T-helper 2 cell (primary cell): ENCODE results near the gene HBQ1.
"Not testable (repeated sequence)": the region's sequence is repeated elsewhere in the genome, so short reads cannot be mapped to it uniquely, and the experiment has no call there.

ENCODE experiments used
- DNase-seq, 5 experiments: peaks; one replicate each; pipeline versions ENCODE4 v3.0.0 to v3.0.0-alpha.2; 2012 to 2022

HBQ1 gene

DNA sequence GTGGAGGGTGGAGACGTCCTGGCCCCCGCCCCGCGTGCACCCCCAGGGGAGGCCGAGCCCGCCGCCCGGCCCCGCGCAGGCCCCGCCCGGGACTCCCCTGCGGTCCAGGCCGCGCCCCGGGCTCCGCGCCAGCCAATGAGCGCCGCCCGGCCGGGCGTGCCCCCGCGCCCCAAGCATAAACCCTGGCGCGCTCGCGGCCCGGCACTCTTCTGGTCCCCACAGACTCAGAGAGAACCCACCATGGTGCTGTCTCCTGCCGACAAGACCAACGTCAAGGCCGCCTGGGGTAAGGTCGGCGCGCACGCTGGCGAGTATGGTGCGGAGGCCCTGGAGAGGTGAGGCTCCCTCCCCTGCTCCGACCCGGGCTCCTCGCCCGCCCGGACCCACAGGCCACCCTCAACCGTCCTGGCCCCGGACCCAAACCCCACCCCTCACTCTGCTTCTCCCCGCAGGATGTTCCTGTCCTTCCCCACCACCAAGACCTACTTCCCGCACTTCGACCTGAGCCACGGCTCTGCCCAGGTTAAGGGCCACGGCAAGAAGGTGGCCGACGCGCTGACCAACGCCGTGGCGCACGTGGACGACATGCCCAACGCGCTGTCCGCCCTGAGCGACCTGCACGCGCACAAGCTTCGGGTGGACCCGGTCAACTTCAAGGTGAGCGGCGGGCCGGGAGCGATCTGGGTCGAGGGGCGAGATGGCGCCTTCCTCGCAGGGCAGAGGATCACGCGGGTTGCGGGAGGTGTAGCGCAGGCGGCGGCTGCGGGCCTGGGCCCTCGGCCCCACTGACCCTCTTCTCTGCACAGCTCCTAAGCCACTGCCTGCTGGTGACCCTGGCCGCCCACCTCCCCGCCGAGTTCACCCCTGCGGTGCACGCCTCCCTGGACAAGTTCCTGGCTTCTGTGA lies 3.5 kb upstream of the HBQ1 start, which contains the start of gene HBA1:
HBA1 (plus strand) TSS at position 204 of the 906 bp plus-strand sequence; CDS start at position 241, 37 bp downstream.
- DNase-seq, result not testable (repeated sequence)

DNA sequence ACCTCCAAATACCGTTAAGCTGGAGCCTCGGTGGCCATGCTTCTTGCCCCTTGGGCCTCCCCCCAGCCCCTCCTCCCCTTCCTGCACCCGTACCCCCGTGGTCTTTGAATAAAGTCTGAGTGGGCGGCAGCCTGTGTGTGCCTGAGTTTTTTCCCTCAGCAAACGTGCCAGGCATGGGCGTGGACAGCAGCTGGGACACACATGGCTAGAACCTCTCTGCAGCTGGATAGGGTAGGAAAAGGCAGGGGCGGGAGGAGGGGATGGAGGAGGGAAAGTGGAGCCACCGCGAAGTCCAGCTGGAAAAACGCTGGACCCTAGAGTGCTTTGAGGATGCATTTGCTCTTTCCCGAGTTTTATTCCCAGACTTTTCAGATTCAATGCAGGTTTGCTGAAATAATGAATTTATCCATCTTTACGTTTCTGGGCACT lies 2.9 kb upstream of the HBQ1 start:
- no peak for DNase-seq

DNA sequence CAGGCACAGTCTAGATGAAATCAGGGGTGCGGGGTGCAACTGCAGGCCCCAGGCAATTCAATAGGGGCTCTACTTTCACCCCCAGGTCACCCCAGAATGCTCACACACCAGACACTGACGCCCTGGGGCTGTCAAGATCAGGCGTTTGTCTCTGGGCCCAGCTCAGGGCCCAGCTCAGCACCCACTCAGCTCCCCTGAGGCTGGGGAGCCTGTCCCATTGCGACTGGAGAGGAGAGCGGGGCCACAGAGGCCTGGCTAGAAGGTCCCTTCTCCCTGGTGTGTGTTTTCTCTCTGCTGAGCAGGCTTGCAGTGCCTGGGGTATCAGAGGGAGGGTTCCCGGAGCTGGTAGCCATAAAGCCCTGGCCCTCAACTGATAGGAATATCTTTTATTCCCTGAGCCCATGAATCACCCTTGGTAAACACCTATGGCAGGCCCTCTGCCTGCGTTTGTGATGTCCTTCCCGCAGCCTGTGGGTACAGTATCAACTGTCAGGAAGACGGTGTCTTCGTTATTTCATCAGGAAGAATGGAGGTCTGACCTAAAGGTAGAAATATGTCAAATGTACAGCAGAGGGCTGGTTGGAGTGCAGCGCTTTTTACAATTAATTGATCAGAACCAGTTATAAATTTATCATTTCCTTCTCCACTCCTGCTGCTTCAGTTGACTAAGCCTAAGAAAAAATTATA lies 2.1 kb upstream of the HBQ1 start:
- no peak for DNase-seq

DNA sequence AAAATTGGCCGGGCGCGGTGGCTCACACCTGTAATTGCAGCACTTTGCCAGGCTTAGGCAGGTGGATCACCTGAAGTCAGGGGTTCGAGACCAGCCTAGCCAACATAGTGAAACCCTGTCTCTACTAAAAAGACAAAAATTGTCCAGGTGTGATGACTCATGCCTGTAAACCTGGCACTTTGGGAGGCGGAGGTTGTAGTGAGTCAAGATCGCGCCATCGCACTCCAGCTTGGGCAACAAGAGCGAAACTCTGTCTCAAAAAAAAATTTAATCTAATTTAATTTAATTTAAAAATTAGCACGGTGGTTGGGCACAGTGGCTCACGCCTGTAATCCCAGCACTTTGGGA lies 1.6 kb upstream of the HBQ1 start:
- DNase-seq, result no peak

DNA sequence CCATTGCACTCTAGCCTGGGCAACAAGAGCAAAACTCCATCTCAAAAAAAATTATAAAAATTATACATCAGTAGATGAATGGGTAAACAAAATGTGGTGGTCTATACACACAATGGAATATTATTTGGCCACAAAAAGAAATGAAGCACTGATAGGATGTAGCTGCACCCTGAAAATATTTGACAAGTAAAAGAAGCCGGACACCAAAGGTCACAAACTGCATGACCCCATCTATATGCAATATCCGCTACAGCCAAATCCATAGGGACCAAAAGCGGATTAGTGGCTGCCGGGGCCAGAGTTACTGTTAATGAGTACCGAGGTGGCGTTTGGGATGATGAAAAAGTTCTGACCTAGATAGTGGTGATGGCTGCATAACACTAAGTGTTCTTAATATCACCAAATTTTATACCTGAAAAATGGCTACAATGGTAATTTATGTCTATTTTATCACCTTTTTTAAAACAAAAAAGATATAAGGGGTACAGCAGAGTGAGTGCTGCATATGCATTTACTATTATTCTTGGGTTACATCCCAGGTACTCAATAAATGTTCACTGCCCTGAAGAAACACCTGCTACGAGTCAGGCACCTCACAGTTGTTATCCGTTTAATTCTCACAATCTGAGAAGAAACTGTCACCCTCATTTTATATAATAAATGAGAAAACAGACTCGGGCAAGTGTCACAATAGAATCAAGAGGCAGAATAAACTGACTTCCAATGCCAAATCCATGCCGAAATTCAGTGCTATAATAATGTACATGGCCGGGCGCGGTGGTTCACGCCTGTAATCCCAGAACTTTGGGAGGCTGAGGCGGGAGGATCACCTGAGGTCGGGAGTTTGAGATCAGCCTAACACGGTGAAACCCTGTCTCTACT lies 807 bp upstream of the HBQ1 start:
- no peak for DNase-seq

DNA sequence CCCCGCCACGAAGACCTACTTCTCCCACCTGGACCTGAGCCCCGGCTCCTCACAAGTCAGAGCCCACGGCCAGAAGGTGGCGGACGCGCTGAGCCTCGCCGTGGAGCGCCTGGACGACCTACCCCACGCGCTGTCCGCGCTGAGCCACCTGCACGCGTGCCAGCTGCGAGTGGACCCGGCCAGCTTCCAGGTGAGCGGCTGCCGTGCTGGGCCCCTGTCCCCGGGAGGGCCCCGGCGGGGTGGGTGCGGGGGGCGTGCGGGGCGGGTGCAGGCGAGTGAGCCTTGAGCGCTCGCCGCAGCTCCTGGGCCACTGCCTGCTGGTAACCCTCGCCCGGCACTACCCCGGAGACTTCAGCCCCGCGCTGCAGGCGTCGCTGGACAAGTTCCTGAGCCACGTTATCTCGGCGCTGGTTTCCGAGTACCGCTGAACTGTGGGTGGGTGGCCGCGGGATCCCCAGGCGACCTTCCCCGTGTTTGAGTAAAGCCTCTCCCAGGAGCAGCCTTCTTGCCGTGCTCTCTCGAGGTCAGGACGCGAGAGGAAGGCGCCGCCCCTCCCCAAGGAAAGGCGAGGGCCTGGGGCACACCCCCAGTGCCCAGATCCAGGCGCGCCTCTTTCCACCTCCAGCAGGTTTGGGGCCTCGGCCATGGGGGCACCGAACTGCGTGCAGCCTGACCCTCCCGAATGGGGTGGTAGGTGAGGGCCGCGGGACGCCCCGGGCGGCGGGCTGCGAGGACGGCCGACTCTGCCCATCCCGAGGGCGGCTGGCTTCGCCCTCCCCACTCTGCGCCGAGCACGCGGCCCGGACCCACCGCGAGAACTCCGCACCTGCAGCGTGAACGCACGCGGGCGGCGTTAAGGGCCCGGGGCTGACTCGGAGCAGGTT lies 664 bp downstream of the HBQ1 start:
- DNase-seq, result peak; percentile 70 to 86 (median 77)

DNA sequence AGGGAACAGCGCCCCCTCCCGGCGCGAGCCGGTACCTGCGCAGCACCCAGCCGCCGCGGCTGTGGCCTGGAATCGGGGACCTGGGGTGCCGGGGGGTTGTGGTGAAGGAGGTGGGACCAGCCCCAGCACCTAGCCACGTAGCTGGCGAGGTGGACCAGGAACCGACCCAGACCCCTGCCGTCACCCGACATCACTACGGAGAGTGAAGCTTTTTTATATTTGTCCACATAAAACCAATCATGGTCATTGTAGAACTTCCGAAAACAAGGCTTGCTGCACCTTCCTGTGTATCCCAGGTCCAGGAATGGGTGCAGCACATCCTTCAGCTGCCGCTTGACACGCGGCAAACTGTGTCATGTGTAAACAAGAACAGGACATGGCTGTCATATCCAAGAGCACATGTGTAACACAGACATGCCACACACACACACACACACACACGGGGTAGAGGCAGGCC lies 1.3 kb downstream of the HBQ1 start:
- peak in 1 of 5 experiments; percentile 26 for DNase-seq

DNA sequence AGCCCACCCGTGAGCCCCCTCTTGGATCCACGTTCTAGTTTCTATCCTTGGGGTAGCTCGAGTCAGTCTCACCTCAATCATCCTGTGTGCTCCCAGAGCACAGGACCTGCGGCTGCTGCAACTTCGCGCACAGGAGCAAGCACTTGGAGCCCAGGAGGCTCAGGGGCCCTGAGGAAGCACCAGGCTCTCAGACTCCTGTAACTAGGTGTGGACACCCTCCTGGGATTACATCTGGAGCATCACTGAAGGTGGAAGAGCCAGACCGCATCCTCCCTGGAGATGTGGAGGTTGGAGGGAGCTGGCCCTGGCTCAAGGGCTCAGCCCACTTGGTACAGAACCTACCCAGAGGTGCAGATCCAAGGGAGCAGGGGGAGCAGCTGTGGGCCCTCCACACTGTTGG lies 2.7 kb downstream of the HBQ1 start:
- DNase-seq, result no peak

DNA sequence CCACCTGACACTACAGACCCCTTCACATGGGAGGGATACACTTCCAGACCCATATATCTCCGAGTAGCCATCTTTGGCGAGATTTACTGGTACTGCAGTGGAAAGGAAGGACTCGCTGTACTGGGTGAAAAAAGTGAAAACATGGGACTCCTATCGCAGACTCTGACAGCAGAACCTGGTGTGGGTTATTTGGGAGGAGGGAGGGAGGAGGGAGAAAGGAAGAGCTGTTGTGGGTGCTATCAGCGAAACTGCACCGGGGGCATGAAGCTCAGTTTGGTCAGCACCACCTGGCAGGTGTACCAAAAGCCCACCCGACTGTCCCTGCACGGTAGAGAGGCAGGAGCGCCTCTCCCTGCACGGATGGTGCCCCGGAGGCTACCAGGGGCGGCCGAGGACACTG lies 5.0 kb downstream of the HBQ1 start:
- no peak for DNase-seq

DNA sequence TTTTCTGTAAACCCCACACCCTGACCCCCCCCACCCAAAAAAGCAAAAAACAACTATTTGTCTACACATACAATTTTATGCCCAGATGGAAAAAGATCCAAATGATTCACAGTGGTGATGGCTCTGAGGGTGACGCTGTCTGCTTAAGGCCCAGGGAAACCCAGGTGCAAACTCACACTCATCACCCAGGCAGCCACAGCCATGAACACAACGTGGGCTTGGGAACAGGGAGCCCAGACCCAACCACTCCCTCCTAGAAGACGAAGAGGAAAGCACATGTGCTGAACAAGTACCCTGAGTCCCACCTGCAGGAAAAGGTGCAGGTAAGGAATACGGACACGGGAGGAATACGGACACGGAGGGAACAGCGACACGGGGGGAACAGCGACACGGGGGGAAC lies 5.4 kb downstream of the HBQ1 start:
- no peak for DNase-seq

DNA sequence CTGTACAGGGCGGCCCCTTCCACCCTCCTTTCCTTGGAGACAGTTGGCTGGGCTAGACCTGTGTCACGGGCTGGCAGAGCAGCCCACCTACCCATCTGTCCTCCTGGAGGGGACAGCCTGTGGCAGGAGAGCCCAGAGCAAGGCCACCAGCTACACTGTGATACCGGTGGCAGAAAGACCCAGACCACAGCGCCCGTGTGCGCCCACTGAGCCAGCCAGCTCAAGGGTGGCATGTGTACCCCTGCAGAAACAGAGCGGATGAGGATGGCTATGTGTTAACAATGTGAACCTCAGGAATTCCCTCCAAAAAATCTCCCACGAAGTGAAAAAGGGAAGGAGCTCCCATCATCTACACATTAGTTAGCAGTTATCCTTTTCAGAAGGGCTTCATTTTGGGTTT lies 7.1 kb downstream of the HBQ1 start:
- no peak for DNase-seq

DNA sequence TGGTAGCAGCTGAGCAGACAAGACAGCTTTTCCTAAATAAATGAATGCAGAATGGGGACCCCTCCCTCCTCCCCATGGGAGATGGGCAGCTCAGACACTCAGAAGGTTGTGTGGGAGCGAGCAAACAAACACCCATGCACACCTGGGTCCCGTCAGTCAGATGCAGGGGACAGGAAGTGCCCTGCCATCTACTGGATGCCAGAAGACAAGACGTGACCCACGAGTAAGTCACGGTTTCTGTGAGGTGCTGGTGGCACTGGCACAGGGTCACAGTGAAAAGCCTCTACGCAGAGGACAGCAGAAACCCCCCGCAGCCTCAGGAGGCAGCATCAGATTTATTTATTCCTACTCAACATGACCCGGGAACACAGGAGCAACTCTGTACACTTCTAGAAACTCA lies 8.4 kb downstream of the HBQ1 start:
- DNase-seq, result peak in 1 of 5 experiments; percentile 51

DNA sequence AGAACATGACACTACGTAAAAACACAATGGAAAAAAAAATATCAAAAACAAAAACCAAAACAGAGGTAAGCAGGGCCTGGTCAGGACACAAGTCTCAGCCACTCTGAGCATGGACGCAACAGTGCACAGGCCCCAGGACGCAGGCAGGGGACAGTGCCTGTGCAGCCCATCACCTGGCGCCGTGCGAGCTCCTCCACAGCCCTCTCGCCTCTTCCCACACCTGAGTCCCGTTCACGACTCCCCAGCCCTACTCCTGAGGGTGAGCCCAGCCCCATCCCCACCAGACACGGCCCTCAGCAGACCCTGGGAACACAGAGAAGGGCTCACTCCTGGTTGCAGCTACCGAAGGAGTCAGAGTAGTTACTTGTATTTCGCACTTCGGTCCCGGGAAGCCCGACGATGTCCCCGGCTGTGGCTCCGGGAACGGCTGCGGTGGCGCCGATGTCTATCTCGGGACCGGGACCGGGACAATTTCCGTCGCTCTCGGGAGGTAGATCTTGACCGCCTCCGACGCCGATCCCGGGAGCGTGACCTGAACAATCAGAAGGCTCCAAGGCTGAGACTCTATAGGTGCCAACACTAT lies 9.4 kb downstream of the HBQ1 start:
- DNase-seq, result no peak

DNA sequence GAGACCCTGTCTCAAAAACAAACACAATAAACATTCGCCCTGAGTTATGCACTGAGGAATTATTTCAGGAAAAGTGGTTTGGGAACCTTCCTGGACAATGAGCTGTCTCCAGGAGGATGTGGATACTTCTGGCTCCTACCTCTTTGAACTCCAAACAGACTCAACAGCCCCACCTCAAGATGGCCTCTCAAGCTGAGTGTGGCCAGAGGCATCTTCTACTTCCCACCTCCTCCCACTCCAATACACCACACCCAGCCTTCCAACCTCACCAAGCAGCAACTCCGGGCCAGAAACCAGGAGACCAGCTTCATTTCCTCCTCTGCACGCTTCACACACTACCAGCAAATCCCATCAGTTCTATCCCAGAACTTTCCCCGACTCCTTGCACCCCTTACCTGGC lies 11.6 kb downstream of the HBQ1 start:
- DNase-seq, result no peak

DNA sequence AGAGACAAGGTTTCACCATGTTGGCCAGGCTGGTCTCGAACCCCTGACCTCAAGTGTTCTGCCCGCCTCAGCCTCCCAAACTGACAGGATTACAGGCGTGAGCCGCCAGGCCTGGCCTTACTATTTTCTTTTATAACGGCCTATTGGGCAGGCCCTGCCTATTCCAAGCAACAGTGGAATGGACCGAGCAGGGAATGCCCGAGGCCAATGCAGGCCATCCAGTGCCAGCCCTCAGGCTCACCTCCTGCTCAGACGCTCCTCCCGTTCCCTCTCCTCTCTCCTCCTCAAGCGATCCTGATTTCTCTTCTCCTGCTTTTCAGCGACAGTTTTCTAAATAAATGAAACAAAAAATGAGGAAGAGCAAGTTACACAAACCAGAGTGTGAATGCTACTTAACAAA lies 12.4 kb downstream of the HBQ1 start:
- no peak for DNase-seq

DNA sequence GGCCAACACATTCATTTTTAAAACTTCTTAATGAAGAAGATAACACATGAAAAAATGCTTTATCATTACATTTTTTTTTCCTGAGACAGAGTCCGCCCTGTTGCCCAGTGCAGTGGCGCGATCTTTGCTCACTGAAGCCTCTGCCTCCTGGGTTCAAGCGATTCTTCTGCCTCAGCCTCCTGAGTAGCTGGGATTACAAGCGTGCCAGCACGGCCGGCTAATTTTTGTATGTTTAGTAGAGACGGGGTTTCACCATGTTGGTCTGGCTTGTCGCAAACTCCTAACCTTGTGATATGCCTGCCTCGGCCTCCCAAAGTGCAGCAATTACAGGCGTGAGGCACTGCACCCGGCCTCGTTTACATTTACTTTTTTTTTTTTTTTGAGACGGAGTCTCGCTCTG lies 13.2 kb downstream of the HBQ1 start:
- no peak for DNase-seq

DNA sequence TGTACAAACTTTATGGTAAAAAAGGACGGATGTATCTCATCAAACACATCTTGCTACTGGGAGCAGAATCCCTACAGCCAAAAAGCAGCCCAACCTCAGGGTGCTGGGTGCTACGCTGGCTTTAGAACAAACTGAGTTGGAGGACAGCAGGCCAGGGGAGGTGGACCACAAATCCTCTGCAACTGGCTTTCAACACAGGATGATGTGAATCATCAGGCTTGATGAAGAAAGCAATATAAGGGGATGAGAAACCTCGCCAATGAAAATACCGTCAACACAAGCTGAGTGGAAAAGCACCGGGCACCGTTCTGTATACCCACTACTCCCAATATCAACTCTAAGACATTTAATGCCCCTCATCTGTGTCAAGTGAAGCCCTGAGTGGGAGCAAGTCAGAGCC lies 14.3 kb downstream of the HBQ1 start:
- DNase-seq, result no peak

DNA sequence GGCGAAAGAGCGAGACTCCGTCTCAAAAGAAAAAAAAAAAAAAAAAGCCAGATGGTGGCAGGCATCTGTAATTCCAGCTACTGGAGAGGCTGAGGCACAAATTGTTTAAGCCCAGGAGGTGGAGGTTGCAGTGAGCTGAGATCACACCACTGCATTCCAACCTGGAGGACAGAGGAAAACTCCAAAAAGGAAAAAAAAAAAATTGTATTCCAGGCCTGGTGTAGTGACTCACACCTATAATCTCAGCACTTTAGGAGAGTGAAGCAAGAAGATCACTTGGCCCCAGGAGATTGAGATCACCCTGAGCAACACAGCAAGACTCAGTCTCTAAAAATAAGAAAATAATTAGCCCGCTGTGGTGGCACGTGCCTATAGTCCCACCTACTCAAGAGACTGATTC lies 20.1 kb downstream of the HBQ1 start:
- DNase-seq, result no peak

DNA sequence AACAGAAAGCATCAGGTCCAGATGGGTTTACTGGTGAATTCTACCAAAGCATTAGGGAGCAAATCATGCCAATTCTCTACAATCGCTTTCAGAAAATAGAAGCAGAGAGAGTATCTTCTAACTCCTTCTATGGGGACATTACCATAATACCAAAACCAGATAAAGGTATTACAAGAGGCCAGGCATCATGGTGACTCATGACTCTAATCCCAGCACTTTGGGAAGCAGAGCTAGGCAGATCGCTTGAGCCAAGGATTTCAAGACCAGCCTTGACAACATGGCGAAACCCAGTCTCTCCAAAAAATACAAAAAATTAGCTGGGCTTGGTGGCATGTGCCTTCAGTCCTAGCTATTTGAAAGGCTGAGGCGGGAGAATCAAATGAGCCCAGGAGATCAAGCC lies 23.0 kb downstream of the HBQ1 start:
- no peak for DNase-seq

DNA sequence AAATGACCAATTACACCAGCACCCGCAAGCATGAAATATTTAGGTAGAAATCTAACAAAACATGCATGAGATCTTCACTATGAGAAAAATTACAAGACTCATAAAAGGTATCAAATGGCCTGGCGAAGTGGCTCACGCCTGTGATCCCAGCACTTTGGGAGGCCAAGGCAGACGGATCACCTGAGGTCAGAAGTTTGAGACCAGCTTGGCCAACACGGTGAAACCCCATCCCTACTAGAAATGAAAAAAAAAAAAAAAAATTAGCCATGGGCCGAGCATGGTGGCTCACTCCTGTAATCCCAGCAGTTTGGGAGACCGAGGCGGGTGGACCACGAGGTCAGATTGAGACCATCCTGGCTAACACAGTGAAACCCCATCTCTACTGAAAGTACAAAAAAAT lies 23.8 kb downstream of the HBQ1 start:
- DNase-seq, result not testable (repeated sequence)

DNA sequence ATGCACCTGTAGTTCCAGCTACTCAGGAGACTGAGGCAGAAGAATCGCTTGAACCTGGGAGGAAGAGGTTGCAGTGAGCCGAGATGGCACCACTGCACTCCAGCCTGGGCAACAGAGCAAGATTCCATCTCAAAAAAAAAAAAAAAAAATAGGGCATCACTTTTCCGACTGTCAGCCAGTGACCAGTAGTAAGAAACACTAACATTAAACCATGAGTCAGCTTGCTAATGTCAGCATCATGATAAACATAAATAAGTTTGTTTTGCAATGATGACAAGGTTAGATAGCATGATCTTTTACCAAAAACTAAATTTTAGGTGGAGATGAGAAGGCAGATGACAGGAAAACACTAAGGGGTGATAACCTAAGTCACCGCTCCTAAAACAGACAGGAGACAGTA lies 29.1 kb downstream of the HBQ1 start:
- not testable (repeated sequence) for DNase-seq
